Measurements from ENCODE around the gene SCT. TPM values are rescaled to one million over a fixed set of nuclear protein-coding genes. Genes with fewer than 3 reads are reported as not detected.
A peak's percentile ranks its signal among the peaks of the same experiment; 100 is the strongest.

SCT gene
- total RNA-seq, 1 donor from 2014 or later = not detected

GRCh38 chr11:586376-587316 is 40.3 kb downstream of the SCT start:
- Mint-ChIP-seq H3K4me3 (ENCODE audit: unreplicated experiment) (no peak overlapping the region), H3K9me3 (ENCODE audit: unreplicated experiment) (no peaks in the 10 kb centered on the region), H3K27me3 (ENCODE audit: unreplicated experiment) (no peaks in the 10 kb centered on the region), H3K36me3 (ENCODE audit: unreplicated experiment) (peaks cover 35% of the 10 kb centered on the region), H3K4me1 (ENCODE audit: unreplicated experiment) (peaks cover 2% of the 10 kb centered on the region), H3K27ac (ENCODE audit: unreplicated experiment) (no peak overlapping the region)
- TF ChIP-seq CTCF (IDR thresholded peaks at IDR 0.05) = no peak
- DNase-seq (ENCODE audit: extremely low spot score, unreplicated experiment) = no peak

DNA sequence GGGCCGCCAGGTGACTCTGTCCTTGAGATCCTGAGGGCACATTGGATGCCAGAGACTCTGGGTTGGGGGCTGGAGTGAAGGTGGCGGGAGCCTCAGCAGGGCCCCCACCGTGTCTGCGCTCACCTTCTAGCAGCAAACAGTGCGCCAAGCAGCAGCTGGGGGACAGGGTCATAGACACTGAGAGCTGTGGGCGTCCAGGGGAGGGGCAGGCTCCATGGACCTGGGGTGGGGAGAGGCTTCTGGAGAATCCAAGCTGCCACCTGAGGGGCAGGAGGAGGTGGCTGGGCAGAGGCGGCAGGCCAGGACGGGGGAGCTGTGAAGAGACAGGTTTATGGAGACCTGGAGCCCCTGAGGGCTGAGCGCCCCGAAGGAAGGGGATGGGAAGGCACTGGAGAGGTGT is 42.7 kb downstream of the SCT start:
- Mint-ChIP-seq H3K4me3 (ENCODE audit: unreplicated experiment) (no peak overlapping the region), H3K4me1 (ENCODE audit: unreplicated experiment) (peaks cover 9% of the 10 kb centered on the region), H3K27me3 (ENCODE audit: unreplicated experiment) (no peaks in the 10 kb centered on the region), H3K27ac (ENCODE audit: unreplicated experiment) (no peak overlapping the region), H3K9me3 (ENCODE audit: unreplicated experiment) (no peaks in the 10 kb centered on the region), H3K36me3 (ENCODE audit: unreplicated experiment) (peaks cover 26% of the 10 kb centered on the region)
- DNase-seq (ENCODE audit: extremely low spot score, unreplicated experiment) = no peak
- no peak for TF ChIP-seq CTCF (IDR thresholded peaks at IDR 0.05)

DNA sequence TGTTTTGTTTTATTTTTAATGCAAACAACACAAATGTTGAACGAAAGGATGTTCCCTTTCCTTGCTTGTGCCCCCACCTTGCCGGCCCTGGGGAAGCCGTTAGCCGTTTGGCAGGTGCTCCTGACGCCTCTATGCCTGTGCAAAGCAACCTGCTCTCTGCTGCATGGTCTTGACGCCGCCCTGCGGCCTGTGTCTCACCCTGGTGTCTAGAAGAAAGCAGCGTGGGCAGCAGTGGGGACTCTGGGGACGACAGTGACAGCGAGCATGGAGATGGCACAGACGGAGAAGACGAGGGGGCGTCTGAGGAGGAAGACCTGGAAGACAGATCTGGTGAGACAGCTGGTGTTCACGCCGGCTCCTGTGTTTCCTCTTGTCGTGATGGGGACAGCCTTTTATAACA is 45.2 kb downstream of the SCT start:
- no peak overlapping the region for H3K4me3 Mint-ChIP-seq (ENCODE audit: unreplicated experiment)
- no peak for TF ChIP-seq CTCF (IDR thresholded peaks at IDR 0.05)
- H3K36me3 Mint-ChIP-seq (ENCODE audit: unreplicated experiment) = peaks cover 13% of the 10 kb centered on the region
- no peak overlapping the region for H3K27ac Mint-ChIP-seq (ENCODE audit: unreplicated experiment)
- H3K27me3 Mint-ChIP-seq (ENCODE audit: unreplicated experiment) = no peaks in the 10 kb centered on the region
- DNase-seq (ENCODE audit: extremely low spot score, unreplicated experiment) = no peak
- peaks cover 27% of the 10 kb centered on the region for H3K4me1 Mint-ChIP-seq (ENCODE audit: unreplicated experiment)
- no peaks in the 10 kb centered on the region for H3K9me3 Mint-ChIP-seq (ENCODE audit: unreplicated experiment)

GRCh38 chr11:581342-581741 is 45.6 kb downstream of the SCT start:
- Mint-ChIP-seq H3K27ac (ENCODE audit: unreplicated experiment) (peak overlapping the region; percentile 2), H3K4me1 (ENCODE audit: unreplicated experiment) (peaks cover 27% of the 10 kb centered on the region), H3K36me3 (ENCODE audit: unreplicated experiment) (peaks cover 13% of the 10 kb centered on the region), H3K4me3 (ENCODE audit: unreplicated experiment) (no peak overlapping the region), H3K27me3 (ENCODE audit: unreplicated experiment) (no peaks in the 10 kb centered on the region), H3K9me3 (ENCODE audit: unreplicated experiment) (no peaks in the 10 kb centered on the region)
- TF ChIP-seq CTCF (IDR thresholded peaks at IDR 0.05) = no peak
- DNase-seq (ENCODE audit: extremely low spot score, unreplicated experiment) = no peak

DNA sequence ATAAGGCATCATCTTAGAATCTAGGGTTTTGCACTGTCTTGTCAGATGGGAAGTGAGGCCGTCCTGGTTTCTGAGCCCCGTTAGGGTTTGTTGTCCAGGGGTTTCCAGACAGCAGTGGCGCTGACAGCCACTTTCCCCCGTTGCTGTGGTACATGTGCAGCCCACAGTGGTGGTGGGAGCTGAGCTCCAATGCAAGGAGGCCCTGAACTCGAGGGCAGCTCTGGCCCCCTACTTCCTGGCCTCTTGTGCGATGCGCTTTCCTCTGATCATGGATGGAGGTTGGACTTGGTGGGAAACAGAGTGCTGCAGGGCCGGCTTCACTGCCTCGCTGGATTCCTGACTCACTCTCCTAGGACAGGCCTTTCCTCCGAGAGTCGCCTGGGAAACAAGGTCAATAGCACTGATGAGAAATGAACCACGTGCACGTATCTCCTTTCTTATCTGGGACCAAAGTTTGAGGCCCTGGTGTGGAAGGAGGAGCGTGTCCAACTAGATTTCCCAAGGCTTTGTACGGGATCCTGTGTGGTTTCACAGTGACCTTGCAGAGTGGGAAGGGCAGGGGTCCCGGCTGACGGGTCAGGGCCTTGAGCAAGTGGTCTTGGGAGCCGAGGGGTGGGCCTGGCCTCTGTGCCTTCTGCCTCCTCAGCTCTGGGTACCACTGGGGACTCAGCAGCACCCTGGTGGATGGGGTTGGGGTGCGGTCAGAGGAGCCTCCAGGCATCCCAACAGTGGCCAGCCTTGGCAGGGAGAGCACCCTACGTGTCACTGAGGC is 47.0 kb downstream of the SCT start:
- DNase-seq (ENCODE audit: extremely low spot score, unreplicated experiment) = no peak
- H3K27ac Mint-ChIP-seq (ENCODE audit: unreplicated experiment) = no peak overlapping the region
- H3K4me1 Mint-ChIP-seq (ENCODE audit: unreplicated experiment) = peaks cover 30% of the 10 kb centered on the region
- no peak overlapping the region for H3K4me3 Mint-ChIP-seq (ENCODE audit: unreplicated experiment)
- peaks cover under 1% of the 10 kb centered on the region for H3K27me3 Mint-ChIP-seq (ENCODE audit: unreplicated experiment)
- H3K36me3 Mint-ChIP-seq (ENCODE audit: unreplicated experiment) = peaks cover 10% of the 10 kb centered on the region
- no peaks in the 10 kb centered on the region for H3K9me3 Mint-ChIP-seq (ENCODE audit: unreplicated experiment)
- TF ChIP-seq CTCF (IDR thresholded peaks at IDR 0.05) = no peak
